ENCODE measurements around the gene GAS1.

GRCh38 chr9:86901511-86901910, 45.8 kb downstream of the GAS1 start:
- no peak for TF ChIP-seq CTCF (conservative IDR thresholded peaks at IDR 0.05 in 1 of 2, IDR thresholded peaks at IDR 0.05 in 1 of 2; ENCODE audit: extremely low read depth in 1 of 2, insufficient read depth in 1 of 2, low read depth in 1 of 2, low read length in 2 of 2)
- no peak for TF ChIP-seq EZH2 (IDR thresholded peaks at IDR 0.05; ENCODE audit: borderline replicate concordance, low read length)

All from mammary epithelial cell (primary cell).